KMS-11 (cell line): ENCODE data around the gene C9orf72.

Experiments used
- H2AFZ ChIP-seq: fragments of 200-600 bp; sonication (generic); 2 replicates; pipeline ENCODE4 v1.6.1; 2016; ENCODE audit warnings: antibody characterized with exemption, mixed run types, low read depth
- H3K27ac ChIP-seq: fragments of 200-600 bp; sonication (generic); 2 replicates; pipeline ENCODE4 v1.6.1; 2016; ENCODE audit warnings: mild to moderate bottlenecking, mixed run types
- H3K27me3 ChIP-seq: fragments of 200-600 bp; sonication (generic); 2 replicates; pipeline ENCODE4 v1.6.1; 2017; ENCODE audit warnings: mild to moderate bottlenecking, low read depth, mixed run types, moderate library complexity; ENCODE audit not compliant: insufficient read depth
- H3K36me3 ChIP-seq: fragments of 200-600 bp; sonication (generic); 2 replicates; pipeline ENCODE4 v1.6.1; 2017; ENCODE audit warnings: mild to moderate bottlenecking, mixed run types; ENCODE audit not compliant: insufficient read depth
- H3K4me1 ChIP-seq: fragments of 200-600 bp; sonication (generic); 2 replicates; pipeline ENCODE4 v1.6.1; 2016; ENCODE audit warnings: mild to moderate bottlenecking, low read depth, mixed run types; ENCODE audit not compliant: poor library complexity, severe bottlenecking
- H3K4me2 ChIP-seq: fragments of 200-600 bp; sonication (generic); 2 replicates; pipeline ENCODE4 v1.7.0; 2016; ENCODE audit warnings: mild to moderate bottlenecking, mixed run types
- H3K4me3 ChIP-seq: fragments of 200-600 bp; sonication (generic); IDR thresholded peaks from 2 replicates; pipeline ENCODE4 v1.6.1; 2017; ENCODE audit warnings: low read depth, low read length, mixed read lengths; ENCODE audit not compliant: insufficient read depth
- H3K79me2 ChIP-seq: fragments of 200-600 bp; sonication (generic); 2 replicates; pipeline ENCODE4 v1.6.1; 2016; ENCODE audit warnings: low read depth, mixed run types; ENCODE audit not compliant: insufficient read depth
- H3K9ac ChIP-seq: fragments of 200-600 bp; sonication (generic); 2 replicates; pipeline ENCODE4 v1.6.1; 2016; ENCODE audit warnings: mild to moderate bottlenecking, mixed run types
- H4K20me1 ChIP-seq: fragments of 200-600 bp; sonication (generic); 2 replicates; pipeline ENCODE4 v1.6.1; 2016; ENCODE audit warnings: mild to moderate bottlenecking, mixed run types; ENCODE audit not compliant: insufficient read depth
- CTCF ChIP-seq: fragments of 200-600 bp; sonication (generic); conservative IDR thresholded peaks from 2 replicates; pipeline ENCODE4 v1.6.1; 2017; ENCODE audit warnings: low read depth, mild to moderate bottlenecking, antibody characterized with exemption, low read length, moderate library complexity, mixed read lengths

The C9orf72 gene

GRCh38 chr9:27499451-27499850, 73.8 kb downstream of the C9orf72 start:
- H3K36me3 ChIP-seq, result no peaks in the 10 kb centered on the region
- no peaks in the 10 kb centered on the region for H3K27me3 ChIP-seq
- no peak overlapping the region for H3K27ac ChIP-seq
- no peak overlapping the region for H3K4me3 ChIP-seq
- no peak overlapping the region for H3K4me2 ChIP-seq
- TF ChIP-seq CTCF, result no peak
- H3K79me2 ChIP-seq, result no peaks in the 10 kb centered on the region
- no peak overlapping the region for H2AFZ ChIP-seq
- no peaks in the 10 kb centered on the region for H3K4me1 ChIP-seq
- H4K20me1 ChIP-seq, result no peaks in the 10 kb centered on the region
- no peak overlapping the region for H3K9ac ChIP-seq

GRCh38 chr9:27497883-27498417, 75.3 kb downstream of the C9orf72 start:
- no peak overlapping the region for H3K27ac ChIP-seq
- no peaks in the 10 kb centered on the region for H3K36me3 ChIP-seq
- no peaks in the 10 kb centered on the region for H4K20me1 ChIP-seq
- H3K27me3 ChIP-seq, result no peaks in the 10 kb centered on the region
- H2AFZ ChIP-seq, result no peak overlapping the region
- H3K4me3 ChIP-seq, result no peak overlapping the region
- no peak for TF ChIP-seq CTCF
- H3K4me2 ChIP-seq, result no peak overlapping the region
- no peaks in the 10 kb centered on the region for H3K79me2 ChIP-seq
- H3K9ac ChIP-seq, result no peak overlapping the region
- H3K4me1 ChIP-seq, result no peaks in the 10 kb centered on the region
